Endothelial cell of umbilical vein (primary cell): Measurements from ENCODE around the gene SERPINF2. TPM values are rescaled to one million over a fixed set of nuclear protein-coding genes. Genes with fewer than 3 reads are reported as not detected.

Experiments
- BruUV-seq: library from RNA; stranded (reverse); fragments of 400-500 nt; replicated peaks from 2 replicates; lab custom pipeline; 2021; lab: Mats Ljungman, UMichigan
- CTCF ChIA-PET: fragments of 300-600, 350-600 bp; sonication (Branson Sonifier 250); formaldehyde crosslinking; loops from one replicate; lab custom pipeline; 2021; ENCODE audit warnings: antibody characterized with exemption, inconsistent platforms; lab: Charles Lee
- POLR2A ChIA-PET: fragments of 300-600, 350-600 bp; sonication (Branson Sonifier 250); formaldehyde crosslinking; loops from one replicate; lab custom pipeline; 2021; ENCODE audit warnings: antibody characterized with exemption, inconsistent platforms; lab: Charles Lee
- DNase-seq: peaks from one replicate; pipeline ENCODE4 v3.0.0-alpha.2; 2011; ENCODE audit warnings: low read depth, low spot score
- FAIRE-seq: peaks from 2 replicates; lab custom pipeline; 2011; peaks lifted over from hg19 to GRCh38; lab: Jason Lieb, UNC
- H2AFZ ChIP-seq: 2 replicates; pipeline ENCODE4 v1.6.0; 2012; ENCODE audit warnings: low read depth, low read length, control low read depth, inconsistent platforms
- H3K27ac ChIP-seq: 2 replicates; pipeline ENCODE4 v1.5.1; 2011; ENCODE audit warnings: low read depth, mild to moderate bottlenecking, control low read depth, low read length, moderate library complexity; ENCODE audit not compliant: insufficient read depth
- H3K27me3 ChIP-seq, 2 experiments: 2 replicates each; pipeline versions ENCODE4 v1.6.0 to v1.6.1; 2011; ENCODE audit warnings: low read length in 2 of 2, mixed read lengths in 1 of 2; ENCODE audit not compliant: control insufficient read depth in 2 of 2, insufficient read depth in 2 of 2
- H3K36me3 ChIP-seq, 2 experiments: 2 replicates in 1 of 2; 3 replicates in 1 of 2; pipeline ENCODE4 v1.5.1; 2011; ENCODE audit warnings: low read length in 2 of 2, mild to moderate bottlenecking in 1 of 2, moderate library complexity in 1 of 2; ENCODE audit not compliant: control insufficient read depth in 2 of 2, insufficient read depth in 2 of 2; ENCODE audit errors: extremely low read depth in 1 of 2
- H3K4me1 ChIP-seq: 3 replicates; pipeline ENCODE4 v1.5.1; 2011; ENCODE audit warnings: mild to moderate bottlenecking, low read length; ENCODE audit not compliant: control insufficient read depth, insufficient read depth; ENCODE audit errors: extremely low read depth
- H3K4me2 ChIP-seq: 2 replicates; pipeline ENCODE4 v1.6.1; 2011; ENCODE audit warnings: low read length, control low read depth, mixed read lengths; ENCODE audit not compliant: insufficient read depth
- H3K4me3 ChIP-seq, 3 experiments: fragments of 200-600 bp in 1 of 3; sonication (generic), shearing (Covaris generic) in 1 of 3; replicated peaks in 1 of 3; 2 replicates each; pipeline ENCODE4 v1.5.1; 2011 to 2016; ENCODE audit warnings: control low read depth in 3 of 3, low read length in 3 of 3, mild to moderate bottlenecking in 2 of 3, inconsistent platforms in 1 of 3, low read depth in 1 of 3, moderate library complexity in 1 of 3; ENCODE audit not compliant: insufficient read depth in 1 of 3
- H3K79me2 ChIP-seq: 2 replicates; pipeline ENCODE4 v1.6.0; 2012; ENCODE audit warnings: low read length, inconsistent platforms; ENCODE audit not compliant: control insufficient read depth, insufficient read depth
- H3K9ac ChIP-seq: replicated peaks from 2 replicates; pipeline ENCODE3; 2011; ENCODE audit warnings: low read length, control low read depth; ENCODE audit not compliant: insufficient read depth; ENCODE audit errors: extremely low read depth
- H3K9me1 ChIP-seq: replicated peaks from 3 replicates; pipeline ENCODE4 v1.6.0; 2011; ENCODE audit warnings: mild to moderate bottlenecking, low read length; ENCODE audit not compliant: control insufficient read depth, insufficient read depth; ENCODE audit errors: extremely low read depth
- H3K9me3 ChIP-seq: replicated peaks from 2 replicates; pipeline ENCODE4 v1.5.1; 2012; ENCODE audit warnings: low read length, inconsistent platforms; ENCODE audit not compliant: control insufficient read depth, insufficient read depth
- H4K20me1 ChIP-seq: replicated peaks from 2 replicates; pipeline ENCODE3; 2011; ENCODE audit warnings: mild to moderate bottlenecking, low read length; ENCODE audit not compliant: control insufficient read depth, insufficient read depth; ENCODE audit errors: extremely low read depth
- EZH2 ChIP-seq: IDR thresholded peaks from 2 replicates; pipeline ENCODE4 v1.6.1; 2012; ENCODE audit warnings: borderline replicate concordance, low read depth, mild to moderate bottlenecking, moderate library complexity, low read length, inconsistent platforms; ENCODE audit not compliant: severe bottlenecking
- FOS ChIP-seq: IDR thresholded peaks from 2 replicates; pipeline ENCODE4 v1.6.1; 2011; ENCODE audit warnings: mild to moderate bottlenecking, low read length, moderate library complexity, borderline replicate concordance; ENCODE audit not compliant: insufficient read depth
- GATA2 ChIP-seq: IDR thresholded peaks from 2 replicates; pipeline ENCODE4 v1.7.0; 2011; ENCODE audit warnings: low read depth, mild to moderate bottlenecking, moderate library complexity, mixed read lengths, low read length; ENCODE audit not compliant: insufficient read length, insufficient read depth
- JUN ChIP-seq: IDR thresholded peaks from 2 replicates; pipeline ENCODE4 v1.6.1; 2011; ENCODE audit warnings: borderline replicate concordance, low read depth; ENCODE audit not compliant: insufficient read length, insufficient read depth
- MAX ChIP-seq: IDR thresholded peaks from 2 replicates; pipeline ENCODE4 v1.6.1; 2011; ENCODE audit not compliant: insufficient read depth, insufficient read length
- MYC ChIP-seq: IDR thresholded peaks from one replicate; pipeline ENCODE4 v1.6.1; 2011; ENCODE audit warnings: mild to moderate bottlenecking, low read depth, low read length
- POLR2A ChIP-seq: IDR thresholded peaks from 2 replicates; pipeline ENCODE4 v1.6.1; 2012; ENCODE audit warnings: low read depth, mild to moderate bottlenecking, control low read depth, low read length
- POLR2AphosphoS5 ChIP-seq: IDR thresholded peaks from 2 replicates; pipeline ENCODE4 v1.6.1; 2012; ENCODE audit warnings: low read depth, mild to moderate bottlenecking, control low read depth, low read length, moderate library complexity; ENCODE audit not compliant: insufficient read depth
- dilution Hi-C: fragments of 300-500 bp; cut with MboI; formaldehyde crosslinking; loops from one replicate; pipeline ENCODE4 v1.15.0; 2019; ENCODE audit warnings: low sequenced_read_pairs; ENCODE audit not compliant: extremely low pct_ligation_motif_present
- intact Hi-C: fragments of 100-400 bp; cut with micrococcal nuclease; formaldehyde crosslinking; loops from one replicate; pipeline ENCODE4 v1.10.0; 2022
- polyA plus RNA-seq, 4 experiments: library from polyadenylated mRNA; depleted of rRNA in 3 of 4; stranded (reverse) in 3 of 4; unstranded in 1 of 4; fragments of >200 nt; gene quantifications; 2 replicates each; pipeline versions ENCODE4 v1.2.1 to v1.2.3, GENCODE V29; 2011 to 2012; ENCODE audit warnings: missing spikeins in 1 of 4
- total RNA-seq: library from RNA; stranded (reverse); gene quantifications from 2 replicates; pipeline ENCODE4 v1.2.3, GENCODE V29; 2021
- TF ChIP-seq, protein P1 (sequence below), 2 donors: IDR thresholded peaks; 1 replicate in 1 of 2; 2 replicates in 1 of 2; pipeline ENCODE4 v1.5.1; 2011; ENCODE audit warnings: low read length in 2 of 2, mild to moderate bottlenecking in 2 of 2, moderate library complexity in 2 of 2, control low read depth in 1 of 2, inconsistent platforms in 1 of 2, low read depth in 1 of 2; ENCODE audit not compliant: insufficient read depth in 1 of 2; ENCODE audit errors: extremely low read depth in 1 of 2

Gene SERPINF2
- total and polyA plus RNA-seq, 2 donors (not counting 3 experiments of a cell fraction or from before 2014, with no cell fraction given): 0.03 TPM; not detected in 1

DNA sequence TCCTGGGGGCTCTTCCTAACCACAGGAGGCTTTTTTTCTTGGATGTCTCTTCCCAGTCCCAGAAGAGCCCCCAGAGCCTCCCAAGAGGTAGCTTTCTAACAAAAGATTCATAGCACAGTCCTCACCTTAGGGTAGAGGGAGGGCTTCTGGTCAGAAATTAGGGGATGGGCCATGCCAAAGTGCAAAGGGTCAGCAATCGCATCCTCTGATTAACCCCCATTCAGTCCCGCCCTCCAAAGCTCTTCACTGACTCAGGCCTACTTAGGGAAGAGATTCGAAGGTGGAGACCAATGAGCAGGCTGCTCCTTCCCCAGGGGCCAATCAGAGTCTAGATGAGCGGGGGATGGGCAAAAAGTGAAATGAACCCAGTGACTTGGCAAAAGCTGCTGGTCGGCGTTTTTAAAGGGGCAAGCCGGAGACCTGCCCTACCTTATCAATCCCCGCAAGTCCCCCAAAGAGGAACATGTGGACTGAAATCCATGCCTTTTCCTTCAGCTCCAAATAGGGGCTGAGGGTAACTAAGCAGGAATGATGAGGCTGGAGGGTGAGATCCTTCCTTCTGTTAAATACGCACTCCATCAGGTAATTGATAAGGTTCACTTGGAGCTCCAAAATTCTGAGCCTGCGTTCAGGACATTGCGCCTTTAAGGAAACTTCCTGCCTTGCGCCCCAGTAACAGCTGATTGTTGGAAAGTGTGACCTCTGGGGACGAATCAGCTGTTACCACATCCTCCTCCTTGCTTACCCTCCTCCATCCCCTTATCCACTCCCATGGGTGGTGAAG, 25.6 kb upstream of the SERPINF2 start:
- dilution Hi-C loops: no loop called here
- ChIA-PET CTCF (interaction anchor here (1.1 to 12.8 kb wide), 10 partner anchors 12 to 352 kb away, joined by 3 to 262 read pairs (median 4); partner anchors contain the start of gene PITPNA), POLR2A (interaction anchor here (0.6 to 3.4 kb wide), 16 partner anchors 10 to 323 kb away, joined by 3 to 16 read pairs (median 4); partner anchors contain the start of genes PITPNA, RILP and SCARF1)
- Histone ChIP-seq H3K36me3 (peaks cover 14 to 19% of the 10 kb centered on the region in 2 experiments), H3K4me3 (peak overlapping the region in 2 of 3 experiments; percentile 58 to 72), H3K4me1 (peaks cover 28% of the 10 kb centered on the region), H3K27me3 (no peaks in the 10 kb centered on the region), H2AFZ (peak overlapping the region; percentile 50), H3K79me2 (peaks cover 36% of the 10 kb centered on the region), H3K9ac (peak overlapping the region; percentile 97), H3K9me3 (no peaks in the 10 kb centered on the region), H3K27ac (peak overlapping the region; percentile 96), H3K4me2 (peak overlapping the region; percentile 68), H3K9me1 (no peaks in the 10 kb centered on the region), H4K20me1 (no peaks in the 10 kb centered on the region)
- BruUV-seq: no TSS peak
- DNase-seq (peak; percentile 99), FAIRE-seq (no peak)
- TF ChIP-seq, protein P1, sequence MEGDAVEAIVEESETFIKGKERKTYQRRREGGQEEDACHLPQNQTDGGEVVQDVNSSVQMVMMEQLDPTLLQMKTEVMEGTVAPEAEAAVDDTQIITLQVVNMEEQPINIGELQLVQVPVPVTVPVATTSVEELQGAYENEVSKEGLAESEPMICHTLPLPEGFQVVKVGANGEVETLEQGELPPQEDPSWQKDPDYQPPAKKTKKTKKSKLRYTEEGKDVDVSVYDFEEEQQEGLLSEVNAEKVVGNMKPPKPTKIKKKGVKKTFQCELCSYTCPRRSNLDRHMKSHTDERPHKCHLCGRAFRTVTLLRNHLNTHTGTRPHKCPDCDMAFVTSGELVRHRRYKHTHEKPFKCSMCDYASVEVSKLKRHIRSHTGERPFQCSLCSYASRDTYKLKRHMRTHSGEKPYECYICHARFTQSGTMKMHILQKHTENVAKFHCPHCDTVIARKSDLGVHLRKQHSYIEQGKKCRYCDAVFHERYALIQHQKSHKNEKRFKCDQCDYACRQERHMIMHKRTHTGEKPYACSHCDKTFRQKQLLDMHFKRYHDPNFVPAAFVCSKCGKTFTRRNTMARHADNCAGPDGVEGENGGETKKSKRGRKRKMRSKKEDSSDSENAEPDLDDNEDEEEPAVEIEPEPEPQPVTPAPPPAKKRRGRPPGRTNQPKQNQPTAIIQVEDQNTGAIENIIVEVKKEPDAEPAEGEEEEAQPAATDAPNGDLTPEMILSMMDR (IDR thresholded peaks at IDR 0.05; ENCODE audit: extremely low read depth in 1 of 2, insufficient read depth in 1 of 2, low read depth in 1 of 2, low read length in 2 of 2): no peak
- TF ChIP-seq POLR2AphosphoS5 (peak; percentile 46), GATA2 (peak; percentile 29), MYC (no peak), EZH2 (no peak), MAX (peak; percentile 53), JUN (peak; percentile 20), POLR2A (peak; percentile 62), FOS (peak; percentile 63)
- intact Hi-C loops: loop anchor here (1.0 to 10.0 kb wide), 7 partner anchors 70 to 675 kb away; partner anchors contain the start of genes DPH1, PITPNA, SGSM2 and SMYD4
